Measurements from ENCODE around the gene VWA1. TPM values are rescaled to one million over a fixed set of nuclear protein-coding genes. Genes with fewer than 3 reads are reported as not detected.
"Not testable (repeated sequence)": the region's sequence is repeated elsewhere in the genome, so short reads cannot be mapped to it uniquely, and the experiment has no call there.

Gene VWA1
- total RNA-seq, 1 donor from 2014 or later, result 59.1 TPM

- H3K4me3 Mint-ChIP-seq, result no peak overlapping the region
- H3K9me3 Mint-ChIP-seq, result no peaks in the 10 kb centered on the region
- no peaks in the 10 kb centered on the region for H3K36me3 Mint-ChIP-seq
- no peaks in the 10 kb centered on the region for H3K4me1 Mint-ChIP-seq
- no peak overlapping the region for H3K27ac Mint-ChIP-seq
- no peak for TF ChIP-seq CTCF (IDR thresholded peaks at IDR 0.05; ENCODE audit: unreplicated experiment)
- peaks cover 8% of the 10 kb centered on the region for H3K27me3 Mint-ChIP-seq (ENCODE audit: low read depth)
- DNase-seq (ENCODE audit: low spot score in 2 of 2, unreplicated experiment in 2 of 2), result no peak
Measured at GRCh38 chr1:1451696-1452364, 16.3 kb downstream of the VWA1 start.

GRCh38 chr1:1452365-1452739 lies 16.9 kb downstream of the VWA1 start:
- H3K9me3 Mint-ChIP-seq; H3K4me1 Mint-ChIP-seq; H3K27ac Mint-ChIP-seq; H3K27me3 Mint-ChIP-seq (ENCODE audit: low read depth); DNase-seq (ENCODE audit: low spot score in 2 of 2, unreplicated experiment in 2 of 2); H3K36me3 Mint-ChIP-seq; H3K4me3 Mint-ChIP-seq: not testable (repeated sequence)

- Mint-ChIP-seq H3K27me3 (ENCODE audit: low read depth) (peaks cover 8% of the 10 kb centered on the region), H3K27ac (no peak overlapping the region), H3K36me3 (no peaks in the 10 kb centered on the region), H3K4me1 (no peaks in the 10 kb centered on the region), H3K9me3 (no peaks in the 10 kb centered on the region), H3K4me3 (no peak overlapping the region)
- no peak for TF ChIP-seq CTCF (IDR thresholded peaks at IDR 0.05; ENCODE audit: unreplicated experiment)
- no peak for DNase-seq (ENCODE audit: low spot score in 2 of 2, unreplicated experiment in 2 of 2)
Measured at GRCh38 chr1:1452882-1453281, 17.4 kb downstream of the VWA1 start.

GRCh38 chr1:1454286-1455056 lies 19.0 kb downstream of the VWA1 start:
- H3K4me1 Mint-ChIP-seq; H3K36me3 Mint-ChIP-seq; DNase-seq (ENCODE audit: low spot score in 2 of 2, unreplicated experiment in 2 of 2); H3K4me3 Mint-ChIP-seq; H3K27ac Mint-ChIP-seq; H3K9me3 Mint-ChIP-seq; H3K27me3 Mint-ChIP-seq (ENCODE audit: low read depth): not testable (repeated sequence)

- DNase-seq (ENCODE audit: low spot score in 2 of 2, unreplicated experiment in 2 of 2), result no peak
Measured at GRCh38 chr1:1455366-1455884, 19.9 kb downstream of the VWA1 start.

GRCh38 chr1:1455934-1456333 lies 20.4 kb downstream of the VWA1 start:
- not testable (repeated sequence) for H3K4me3 Mint-ChIP-seq; H3K27me3 Mint-ChIP-seq (ENCODE audit: low read depth); H3K27ac Mint-ChIP-seq; DNase-seq (ENCODE audit: low spot score in 2 of 2, unreplicated experiment in 2 of 2); H3K4me1 Mint-ChIP-seq; H3K36me3 Mint-ChIP-seq; H3K9me3 Mint-ChIP-seq

More at GRCh38 chr1:1455366-1455884, 19.9 kb downstream of the VWA1 start:
- H3K27me3 Mint-ChIP-seq (ENCODE audit: low read depth), result no peaks in the 10 kb centered on the region
- H3K4me3 Mint-ChIP-seq, result no peak overlapping the region
- H3K9me3 Mint-ChIP-seq, result no peaks in the 10 kb centered on the region
- H3K36me3 Mint-ChIP-seq, result no peaks in the 10 kb centered on the region
- no peak overlapping the region for H3K27ac Mint-ChIP-seq
- H3K4me1 Mint-ChIP-seq, result no peaks in the 10 kb centered on the region
- TF ChIP-seq CTCF (IDR thresholded peaks at IDR 0.05; ENCODE audit: unreplicated experiment), result no peak

GRCh38 chr1:1456683-1457255 lies 21.3 kb downstream of the VWA1 start:
- DNase-seq (ENCODE audit: low spot score in 2 of 2, unreplicated experiment in 2 of 2); H3K4me1 Mint-ChIP-seq; H3K36me3 Mint-ChIP-seq; H3K27me3 Mint-ChIP-seq (ENCODE audit: low read depth); H3K27ac Mint-ChIP-seq; H3K4me3 Mint-ChIP-seq; H3K9me3 Mint-ChIP-seq: not testable (repeated sequence)

- DNase-seq (ENCODE audit: low spot score in 2 of 2, unreplicated experiment in 2 of 2); H3K4me3 Mint-ChIP-seq; H3K27me3 Mint-ChIP-seq (ENCODE audit: low read depth); H3K36me3 Mint-ChIP-seq; H3K9me3 Mint-ChIP-seq; H3K4me1 Mint-ChIP-seq; H3K27ac Mint-ChIP-seq: not testable (repeated sequence)
Measured at GRCh38 chr1:1459156-1459555, 23.7 kb downstream of the VWA1 start.

GRCh38 chr1:1459711-1460110 lies 24.2 kb downstream of the VWA1 start:
- not testable (repeated sequence) for DNase-seq (ENCODE audit: low spot score in 2 of 2, unreplicated experiment in 2 of 2); H3K4me3 Mint-ChIP-seq; H3K9me3 Mint-ChIP-seq; H3K4me1 Mint-ChIP-seq; H3K36me3 Mint-ChIP-seq; H3K27ac Mint-ChIP-seq; H3K27me3 Mint-ChIP-seq (ENCODE audit: low read depth)
